CD4-positive, alpha-beta T cell (primary cell): ENCODE measurements around the gene KCNMA1. TPM values are rescaled to one million over a fixed set of nuclear protein-coding genes. Genes with fewer than 3 reads are reported as not detected.

Experiments used
- ATAC-seq: fragments of 200-7000 bp; cut with Tn5 transposase; one replicate; pipeline ENCODE4 v1.10.0; 2022; ENCODE audit warnings: mild to moderate bottlenecking; ENCODE audit not compliant: poor library complexity
- CTCF ChIA-PET: fragments of 350-600 bp; sonication (Branson Sonifier 250); formaldehyde crosslinking; loops from one replicate; lab custom pipeline; 2021; ENCODE audit warnings: antibody characterized with exemption, inconsistent platforms; lab: Charles Lee
- POLR2A ChIA-PET: fragments of 350-600 bp; sonication (Branson Sonifier 250); formaldehyde crosslinking; loops from one replicate; lab custom pipeline; 2021; ENCODE audit warnings: antibody characterized with exemption, inconsistent platforms; lab: Charles Lee
- DNase-seq, 14 experiments: peaks; one replicate each; pipeline ENCODE4 v3.0.0-alpha.2; 2013 to 2020; ENCODE audit warnings: mixed read lengths in 2 of 14
- H3K27ac ChIP-seq, 2 donors: one replicate each; pipeline versions ENCODE4 v1.5.1 to v1.7.0; 2013; ENCODE audit warnings: low read length in 2 of 2, low read depth in 1 of 2, mild to moderate bottlenecking in 1 of 2
- H3K27me3 ChIP-seq, 2 experiments: 1 replicate in 1 of 2; 2 replicates in 1 of 2; pipeline versions ENCODE4 v1.6.1 to v1.7.0; 2013; ENCODE audit warnings: low read length in 2 of 2, control low read depth in 1 of 2, mild to moderate bottlenecking in 1 of 2, moderate library complexity in 1 of 2; ENCODE audit not compliant: insufficient read depth in 2 of 2, control insufficient read depth in 1 of 2
- H3K36me3 ChIP-seq: one replicate; pipeline ENCODE4 v1.6.1; 2013; ENCODE audit warnings: low read length, control low read depth; ENCODE audit not compliant: insufficient read depth
- H3K4me1 ChIP-seq: one replicate; pipeline ENCODE4 v1.6.1; 2013; ENCODE audit warnings: low read length, control low read depth; ENCODE audit not compliant: insufficient read depth
- H3K4me3 ChIP-seq: one replicate; pipeline ENCODE4 v1.5.1; 2013; ENCODE audit warnings: mild to moderate bottlenecking, low read length, moderate library complexity
- H3K9me3 ChIP-seq, 2 experiments: 1 replicate in 1 of 2; 2 replicates in 1 of 2; pipeline versions ENCODE4 v1.6.1 to v1.7.0; 2013; ENCODE audit warnings: low read length in 2 of 2, mild to moderate bottlenecking in 2 of 2, control low read depth in 1 of 2, moderate library complexity in 1 of 2; ENCODE audit not compliant: control insufficient read depth in 1 of 2, insufficient read depth in 1 of 2
- H3K27ac Mint-ChIP-seq: one replicate; pipeline ENCODE4 v1.8.0; 2020; ENCODE audit warnings: mixed read lengths
- H3K27me3 Mint-ChIP-seq: one replicate; pipeline ENCODE4 v1.8.0; 2021; ENCODE audit warnings: mixed read lengths
- H3K36me3 Mint-ChIP-seq: one replicate; pipeline ENCODE4 v1.8.0; 2021; ENCODE audit warnings: low read depth, mixed read lengths
- H3K4me1 Mint-ChIP-seq: one replicate; pipeline ENCODE4 v1.8.0; 2021; ENCODE audit warnings: low read depth, mixed read lengths
- H3K4me3 Mint-ChIP-seq: one replicate; pipeline ENCODE4 v1.8.0; 2020; ENCODE audit warnings: mild to moderate bottlenecking, mixed read lengths
- H3K9me3 Mint-ChIP-seq: one replicate; pipeline ENCODE4 v1.8.0; 2020; ENCODE audit warnings: mixed read lengths
- CTCF ChIP-seq: fragments of 200-600 bp; IDR thresholded peaks from one replicate; pipeline ENCODE4 v1.8.0; 2022; ENCODE audit warnings: antibody characterized with exemption, mild to moderate bottlenecking
- intact Hi-C, 2 experiments: fragments of 100-400 bp; cut with DNase I in 1 of 2; cut with micrococcal nuclease in 1 of 2; formaldehyde crosslinking; loops; one replicate each; pipeline versions ENCODE4 v1.15.1 to v1.9.0; 2023 to 2025; cut with DNase I, micrococcal nuclease
- total RNA-seq, 174 experiments: library from RNA in 2 of 174; stranded (reverse) in 2 of 174; gene quantifications; one replicate each; pipeline ENCODE4 v1.2.3 and lab custom pipeline; 2021 to 2026

The KCNMA1 gene
- total RNA-seq, 2 experiments from 2014 or later: not detected

GRCh38 chr10:77196614-77197013 lies 441.0 kb downstream of the KCNMA1 start:
- CTCF ChIA-PET: no interaction called here
- ATAC-seq: no peak
- H3K4me1 Mint-ChIP-seq: no peaks in the 10 kb centered on the region

GRCh38 chr10:77195101-77195500 lies 442.5 kb downstream of the KCNMA1 start:
- Mint-ChIP-seq H3K27ac (no peak overlapping the region), H3K4me3 (no peak overlapping the region), H3K9me3 (no peaks in the 10 kb centered on the region), H3K36me3 (no peaks in the 10 kb centered on the region), H3K4me1 (no peaks in the 10 kb centered on the region), H3K27me3 (peaks cover 25% of the 10 kb centered on the region)
- ChIA-PET CTCF (no interaction called here), POLR2A (no interaction called here)
- intact Hi-C loops: no loop called here
- no peaks in the 10 kb centered on the region for H3K4me1 ChIP-seq
- no peaks in the 10 kb centered on the region for H3K9me3 ChIP-seq
- DNase-seq: no peak
- H3K4me3 ChIP-seq: no peak overlapping the region
- H3K27ac ChIP-seq: no peak overlapping the region
- ATAC-seq: no peak
- H3K36me3 ChIP-seq: no peaks in the 10 kb centered on the region
- no peak for TF ChIP-seq CTCF
- H3K27me3 ChIP-seq: peaks cover 0 to 2% of the 10 kb centered on the region in 2 experiments

More at GRCh38 chr10:77196614-77197013, 441.0 kb downstream of the KCNMA1 start:
- Mint-ChIP-seq H3K9me3 (no peaks in the 10 kb centered on the region), H3K4me3 (no peak overlapping the region), H3K27me3 (peaks cover 31% of the 10 kb centered on the region), H3K27ac (no peak overlapping the region), H3K36me3 (no peaks in the 10 kb centered on the region)
- H3K27ac ChIP-seq: no peak overlapping the region
- peaks cover 0 to 2% of the 10 kb centered on the region in 2 experiments for H3K27me3 ChIP-seq
- intact Hi-C loops: no loop called here
- no peak for DNase-seq
- POLR2A ChIA-PET: no interaction called here
- H3K4me3 ChIP-seq: no peak overlapping the region
- no peaks in the 10 kb centered on the region for H3K9me3 ChIP-seq
- no peak for TF ChIP-seq CTCF
- H3K4me1 ChIP-seq: no peaks in the 10 kb centered on the region
- H3K36me3 ChIP-seq: no peaks in the 10 kb centered on the region

GRCh38 chr10:77193001-77193400 lies 444.6 kb downstream of the KCNMA1 start:
- no peak overlapping the region for H3K27ac ChIP-seq
- H3K4me1 ChIP-seq: no peaks in the 10 kb centered on the region
- DNase-seq: no peak
- ChIA-PET CTCF (no interaction called here), POLR2A (no interaction called here)
- intact Hi-C loops: no loop called here
- H3K4me3 ChIP-seq: no peak overlapping the region
- Mint-ChIP-seq H3K4me1 (no peaks in the 10 kb centered on the region), H3K27me3 (peaks cover 31% of the 10 kb centered on the region), H3K9me3 (no peaks in the 10 kb centered on the region), H3K36me3 (no peaks in the 10 kb centered on the region), H3K27ac (no peak overlapping the region), H3K4me3 (no peak overlapping the region)
- no peak for TF ChIP-seq CTCF
- H3K36me3 ChIP-seq: no peaks in the 10 kb centered on the region
- H3K27me3 ChIP-seq: peaks cover 0 to 2% of the 10 kb centered on the region in 2 experiments
- ATAC-seq: no peak
- no peaks in the 10 kb centered on the region for H3K9me3 ChIP-seq
